ENCODE data around the gene SIPA1. TPM values are rescaled to one million over a fixed set of nuclear protein-coding genes. Genes with fewer than 3 reads are reported as not detected.

SIPA1 gene
- total RNA-seq, 2 donors from 2014 or later = 39.9 to 46.8 TPM

DNA sequence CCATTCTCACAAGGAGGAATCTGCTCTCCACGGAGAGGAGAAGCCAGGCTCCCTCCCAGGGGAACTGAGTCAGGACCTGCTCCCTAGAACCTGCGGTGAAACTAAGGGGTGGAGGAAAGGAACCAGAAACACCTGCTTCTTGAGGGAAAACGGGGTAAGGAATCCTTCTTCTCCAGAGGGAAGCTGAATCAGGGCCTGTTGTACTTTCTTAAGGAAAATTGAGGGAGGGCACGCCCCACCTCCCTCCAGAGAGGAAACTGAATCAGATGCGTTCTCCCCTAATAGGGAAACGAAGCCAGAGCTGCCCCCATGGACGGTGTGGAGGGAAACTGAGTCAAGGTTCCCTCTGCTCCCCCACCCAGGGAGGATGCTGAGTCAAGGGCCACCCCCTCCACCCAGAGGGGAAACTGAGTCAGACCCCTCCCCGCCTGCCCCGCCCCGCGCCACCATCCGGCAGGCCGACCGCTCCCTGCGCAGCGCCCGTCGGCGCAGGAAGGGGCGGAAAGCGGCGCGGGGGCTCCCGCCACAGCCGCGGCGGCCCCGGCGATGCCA, 24.4 kb downstream of the SIPA1 start:
- Mint-ChIP-seq H3K4me3 (peak overlapping the region; percentile 78), H3K4me1 (peaks cover 6% of the 10 kb centered on the region), H3K9me3 (no peaks in the 10 kb centered on the region), H3K36me3 (ENCODE audit: low read depth) (peaks cover 36% of the 10 kb centered on the region), H3K27ac (peak overlapping the region; percentile 66), H3K27me3 (ENCODE audit: insufficient read depth) (no peaks in the 10 kb centered on the region)
- Histone ChIP-seq H3K27ac (ENCODE audit: low read depth, low read length) (peak overlapping the region; percentile 70), H3K4me3 (ENCODE audit: low read length) (peak overlapping the region; percentile 96), H3K36me3 (ENCODE audit: control insufficient read depth, insufficient read depth, low read length) (peaks cover 41% of the 10 kb centered on the region), H3K27me3 (ENCODE audit: control insufficient read depth, insufficient read depth, low read length, poor library complexity, severe bottlenecking) (no peaks in the 10 kb centered on the region), H3K4me1 (ENCODE audit: control insufficient read depth, insufficient read depth, low read length) (peaks cover 8% of the 10 kb centered on the region), H3K9me3 (ENCODE audit: control insufficient read depth, low read length) (no peaks in the 10 kb centered on the region), H3K9ac (ENCODE audit: extremely low read depth, low read length, poor library complexity, severe bottlenecking) (peak overlapping the region; percentile 94)
- TF ChIP-seq, protein P1, sequence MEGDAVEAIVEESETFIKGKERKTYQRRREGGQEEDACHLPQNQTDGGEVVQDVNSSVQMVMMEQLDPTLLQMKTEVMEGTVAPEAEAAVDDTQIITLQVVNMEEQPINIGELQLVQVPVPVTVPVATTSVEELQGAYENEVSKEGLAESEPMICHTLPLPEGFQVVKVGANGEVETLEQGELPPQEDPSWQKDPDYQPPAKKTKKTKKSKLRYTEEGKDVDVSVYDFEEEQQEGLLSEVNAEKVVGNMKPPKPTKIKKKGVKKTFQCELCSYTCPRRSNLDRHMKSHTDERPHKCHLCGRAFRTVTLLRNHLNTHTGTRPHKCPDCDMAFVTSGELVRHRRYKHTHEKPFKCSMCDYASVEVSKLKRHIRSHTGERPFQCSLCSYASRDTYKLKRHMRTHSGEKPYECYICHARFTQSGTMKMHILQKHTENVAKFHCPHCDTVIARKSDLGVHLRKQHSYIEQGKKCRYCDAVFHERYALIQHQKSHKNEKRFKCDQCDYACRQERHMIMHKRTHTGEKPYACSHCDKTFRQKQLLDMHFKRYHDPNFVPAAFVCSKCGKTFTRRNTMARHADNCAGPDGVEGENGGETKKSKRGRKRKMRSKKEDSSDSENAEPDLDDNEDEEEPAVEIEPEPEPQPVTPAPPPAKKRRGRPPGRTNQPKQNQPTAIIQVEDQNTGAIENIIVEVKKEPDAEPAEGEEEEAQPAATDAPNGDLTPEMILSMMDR (conservative IDR thresholded peaks at IDR 0.05) = no peak
- 1 to 3% methylated on average over 9 to 29 of the region's 29 CpGs for WGBS, 2 experiments (ENCODE audit: insufficient coverage in 1 of 2, insufficient read length in 1 of 2)
- no peak for DNase-seq

- WGBS, 2 experiments (ENCODE audit: insufficient coverage in 1 of 2, insufficient read length in 1 of 2) = 0 to 1% methylated on average over 40 to 91 of the region's 91 CpGs
- H3K9ac ChIP-seq (ENCODE audit: extremely low read depth, low read length, poor library complexity, severe bottlenecking) = peak within 1 kb of the TSS; percentile 94
These were observed 25.1 kb downstream of the SIPA1 start, which contains the start of gene RELA for GRCh38 chr11:65662799-65663638. Gene RELA, minus strand, starts transcription at chr11:65662916. Its CDS starts 84 bp downstream, at chr11:65662832.

GRCh38 chr11:65663639-65664200, 25.8 kb downstream of the SIPA1 start:
- 7 to 9% methylated on average over 5 to 13 of the region's 15 CpGs for WGBS, 2 experiments (ENCODE audit: insufficient coverage in 1 of 2, insufficient read length in 1 of 2)
- H3K27ac ChIP-seq (ENCODE audit: low read depth, low read length) = peak overlapping the region; percentile 86
- Mint-ChIP-seq H3K36me3 (ENCODE audit: low read depth) (peaks cover 22% of the 10 kb centered on the region), H3K9me3 (no peaks in the 10 kb centered on the region), H3K27me3 (ENCODE audit: insufficient read depth) (no peaks in the 10 kb centered on the region), H3K27ac (peak overlapping the region; percentile 95), H3K4me3 (peak overlapping the region; percentile 78), H3K4me1 (peaks cover 6% of the 10 kb centered on the region)
- H3K36me3 ChIP-seq (ENCODE audit: control insufficient read depth, insufficient read depth, low read length) = peaks cover 27% of the 10 kb centered on the region
- peaks cover 8% of the 10 kb centered on the region for H3K4me1 ChIP-seq (ENCODE audit: control insufficient read depth, insufficient read depth, low read length)
- H3K9me3 ChIP-seq (ENCODE audit: control insufficient read depth, low read length) = no peaks in the 10 kb centered on the region
- H3K9ac ChIP-seq (ENCODE audit: extremely low read depth, low read length, poor library complexity, severe bottlenecking) = peak overlapping the region; percentile 94
- H3K27me3 ChIP-seq (ENCODE audit: control insufficient read depth, insufficient read depth, low read length, poor library complexity, severe bottlenecking) = no peaks in the 10 kb centered on the region
- peak overlapping the region; percentile 96 for H3K4me3 ChIP-seq (ENCODE audit: low read length)
- TF ChIP-seq, protein P1 (conservative IDR thresholded peaks at IDR 0.05) = no peak
- DNase-seq = no peak

More at GRCh38 chr11:65662799-65663638, 25.1 kb downstream of the SIPA1 start, which contains the start of gene RELA:
- peak within 1 kb of the TSS; percentile 78 for H3K4me3 Mint-ChIP-seq
- Histone ChIP-seq H3K4me1 (ENCODE audit: control insufficient read depth, insufficient read depth, low read length) (peaks cover 8% of the 10 kb centered on the region), H3K4me3 (ENCODE audit: low read length) (peak within 1 kb of the TSS; percentile 96), H3K27me3 (ENCODE audit: control insufficient read depth, insufficient read depth, low read length, poor library complexity, severe bottlenecking) (no peaks in the 10 kb centered on the region), H3K9me3 (ENCODE audit: control insufficient read depth, low read length) (no peaks in the 10 kb centered on the region), H3K36me3 (ENCODE audit: control insufficient read depth, insufficient read depth, low read length) (peaks cover 34% of the 10 kb centered on the region), H3K27ac (ENCODE audit: low read depth, low read length) (peak within 1 kb of the TSS; percentile 86)
- peak; percentile 96 for DNase-seq
- no peaks in the 10 kb centered on the region for H3K27me3 Mint-ChIP-seq (ENCODE audit: insufficient read depth)
- H3K9me3 Mint-ChIP-seq = no peaks in the 10 kb centered on the region
- TF ChIP-seq, protein P1 (conservative IDR thresholded peaks at IDR 0.05) = no peak
- peaks cover 6% of the 10 kb centered on the region for H3K4me1 Mint-ChIP-seq
- peaks cover 29% of the 10 kb centered on the region for H3K36me3 Mint-ChIP-seq (ENCODE audit: low read depth)
- H3K27ac Mint-ChIP-seq = peak within 1 kb of the TSS; percentile 95

All from endodermal cell (in vitro differentiated cells).